Upper lobe of left lung (tissue), 4 donors: ENCODE measurements around the gene S100A5.
A peak's percentile ranks its signal among the peaks of the same experiment; 100 is the strongest.

Experiments
- EP300 ChIP-seq, 4 donors: sonication (generic); formaldehyde crosslinking; IDR thresholded peaks; one replicate each; pipeline ENCODE4 v1.5.1; 2017; ENCODE audit warnings: antibody characterized with exemption in 4 of 4, control low read depth in 2 of 4
- POLR2A ChIP-seq, 4 donors: fragments of 450-650 bp; IDR thresholded peaks; one replicate each; pipeline ENCODE4 v1.5.1; 2016 to 2017; ENCODE audit warnings: antibody characterized with exemption in 4 of 4, mild to moderate bottlenecking in 2 of 4
- POLR2AphosphoS5 ChIP-seq, 2 donors: sonication (generic); formaldehyde crosslinking; IDR thresholded peaks; one replicate each; pipeline ENCODE4 v1.5.1; 2017; ENCODE audit warnings: antibody characterized with exemption in 2 of 2
- TF ChIP-seq, protein P1 (sequence below), 6 experiments: fragments of 450-650 bp in 4 of 6; fragments of 200-600 bp in 2 of 6; sonication (generic) in 2 of 6; IDR thresholded peaks; one replicate each; pipeline ENCODE4 v1.5.1; 2016 to 2019; ENCODE audit warnings: antibody characterized with exemption in 6 of 6

DNA sequence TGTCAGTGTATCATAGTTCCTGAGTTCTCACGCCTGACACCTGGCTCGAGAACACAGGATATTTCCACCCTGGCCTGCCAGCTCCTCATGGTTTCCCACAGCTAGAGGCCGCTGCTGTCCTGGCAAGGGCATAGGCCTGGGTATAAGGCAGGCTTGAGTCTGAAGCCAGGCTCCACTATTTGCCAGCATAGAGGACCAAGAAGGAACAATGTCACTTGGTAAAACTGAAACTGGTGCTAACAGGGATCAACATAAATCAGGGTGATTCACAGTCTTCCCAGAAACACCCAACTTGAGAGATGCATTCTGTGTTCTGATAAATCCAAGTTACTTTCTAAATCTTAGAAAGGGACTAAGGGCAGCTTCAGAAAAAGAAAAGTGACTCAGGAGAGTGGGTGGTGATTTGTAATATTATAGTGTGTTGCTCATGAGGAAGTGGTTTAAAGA lies 31.9 kb upstream of the S100A5 start:
- TF ChIP-seq, protein P1, sequence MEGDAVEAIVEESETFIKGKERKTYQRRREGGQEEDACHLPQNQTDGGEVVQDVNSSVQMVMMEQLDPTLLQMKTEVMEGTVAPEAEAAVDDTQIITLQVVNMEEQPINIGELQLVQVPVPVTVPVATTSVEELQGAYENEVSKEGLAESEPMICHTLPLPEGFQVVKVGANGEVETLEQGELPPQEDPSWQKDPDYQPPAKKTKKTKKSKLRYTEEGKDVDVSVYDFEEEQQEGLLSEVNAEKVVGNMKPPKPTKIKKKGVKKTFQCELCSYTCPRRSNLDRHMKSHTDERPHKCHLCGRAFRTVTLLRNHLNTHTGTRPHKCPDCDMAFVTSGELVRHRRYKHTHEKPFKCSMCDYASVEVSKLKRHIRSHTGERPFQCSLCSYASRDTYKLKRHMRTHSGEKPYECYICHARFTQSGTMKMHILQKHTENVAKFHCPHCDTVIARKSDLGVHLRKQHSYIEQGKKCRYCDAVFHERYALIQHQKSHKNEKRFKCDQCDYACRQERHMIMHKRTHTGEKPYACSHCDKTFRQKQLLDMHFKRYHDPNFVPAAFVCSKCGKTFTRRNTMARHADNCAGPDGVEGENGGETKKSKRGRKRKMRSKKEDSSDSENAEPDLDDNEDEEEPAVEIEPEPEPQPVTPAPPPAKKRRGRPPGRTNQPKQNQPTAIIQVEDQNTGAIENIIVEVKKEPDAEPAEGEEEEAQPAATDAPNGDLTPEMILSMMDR (IDR thresholded peaks at IDR 0.05), result peak; percentile 74 to 90 (median 78)
- TF ChIP-seq POLR2A (IDR thresholded peaks at IDR 0.05) (no peak), EP300 (IDR thresholded peaks at IDR 0.05) (no peak), POLR2AphosphoS5 (IDR thresholded peaks at IDR 0.05) (peak; percentile 56 to 81)
